ENCODE data around the gene PDE7B. TPM values are rescaled to one million over a fixed set of nuclear protein-coding genes. Genes with fewer than 3 reads are reported as not detected.
A peak's percentile ranks its signal among the peaks of the same experiment; 100 is the strongest.

The PDE7B gene
- polyA plus RNA-seq, 1 donor (not counting 4 experiments of a cell fraction or from before 2014, with no cell fraction given): 0.01 TPM

DNA sequence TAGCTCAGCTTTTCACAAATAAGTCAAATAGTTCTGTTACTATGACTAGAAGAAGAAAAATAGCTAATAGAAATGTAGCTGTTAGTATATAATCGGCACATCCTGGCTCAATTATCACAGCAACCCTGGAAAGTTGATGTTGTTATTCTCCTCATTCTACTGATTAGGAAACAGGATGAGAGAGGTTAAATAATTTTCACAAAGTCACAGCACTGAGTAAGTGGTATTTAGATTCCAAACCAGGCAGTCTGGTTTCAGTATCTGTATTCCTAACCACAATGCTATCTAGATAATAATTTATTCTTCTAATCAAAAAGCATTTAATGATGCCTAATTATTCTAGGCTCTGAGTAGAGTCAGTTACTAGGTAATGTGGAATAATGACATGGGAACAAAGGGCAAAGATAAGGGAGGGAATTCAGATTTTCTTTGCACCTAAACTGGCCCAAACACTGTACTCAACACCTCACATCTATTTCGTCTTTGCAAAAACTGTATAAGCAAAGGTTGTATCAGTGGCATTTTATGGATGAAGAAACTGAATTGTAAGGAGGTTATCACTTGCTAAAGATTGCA is 51.3 kb downstream of the PDE7B start:
- Histone ChIP-seq H3K4me2 (ENCODE audit: control insufficient read depth, extremely low read depth, insufficient read depth, low read depth, low read length) (no peak overlapping the region), H3K79me2 (ENCODE audit: control insufficient read depth, insufficient read depth, low read length) (no peaks in the 10 kb centered on the region), H3K27me3 (ENCODE audit: control insufficient read depth, extremely low read depth, insufficient read depth, low read length) (no peaks in the 10 kb centered on the region), H3K27ac (ENCODE audit: control insufficient read depth, insufficient read depth, low read length) (no peak overlapping the region), H3K9me1 (ENCODE audit: control insufficient read depth, extremely low read depth, insufficient read depth, low read length) (no peaks in the 10 kb centered on the region), H3K4me1 (ENCODE audit: control insufficient read depth, extremely low read depth, insufficient read depth, low read length) (peaks cover 22% of the 10 kb centered on the region), H3K9me3 (ENCODE audit: control insufficient read depth, low read depth, low read length) (no peaks in the 10 kb centered on the region), H3K36me3 (ENCODE audit: control insufficient read depth in 2 of 2, extremely low read depth in 1 of 2, insufficient read depth in 2 of 2, low read length in 2 of 2) (no peaks in the 10 kb centered on the region), H3K4me3 (ENCODE audit: control insufficient read depth in 2 of 3, extremely low read depth in 1 of 3, insufficient read depth in 2 of 3, low read depth in 1 of 3, low read length in 3 of 3) (no peak overlapping the region), H2AFZ (ENCODE audit: control insufficient read depth, low read length) (no peak overlapping the region), H4K20me1 (ENCODE audit: control insufficient read depth, extremely low read depth, insufficient read depth, low read length) (no peaks in the 10 kb centered on the region), H3K9ac (ENCODE audit: control insufficient read depth, extremely low read depth, insufficient read depth, low read length) (no peak overlapping the region)
- FAIRE-seq (no peak), DNase-seq (ENCODE audit: low read depth, low spot score) (no peak)
- dilution Hi-C loops (cut with MboI; ENCODE audit: extremely low pct_ligation_motif_present, low sequenced_read_pairs): no loop called here
- TF ChIP-seq EZH2 (IDR thresholded peaks at IDR 0.05; ENCODE audit: low read length): no peak
- no peak for TF ChIP-seq CTCF (optimal IDR thresholded peaks at IDR 0.05 in 1 of 3, IDR thresholded peaks at IDR 0.05 in 1 of 3, conservative IDR thresholded peaks at IDR 0.05 in 1 of 3; ENCODE audit: extremely low read depth in 1 of 3, insufficient read depth in 2 of 3, low read length in 3 of 3)

DNA sequence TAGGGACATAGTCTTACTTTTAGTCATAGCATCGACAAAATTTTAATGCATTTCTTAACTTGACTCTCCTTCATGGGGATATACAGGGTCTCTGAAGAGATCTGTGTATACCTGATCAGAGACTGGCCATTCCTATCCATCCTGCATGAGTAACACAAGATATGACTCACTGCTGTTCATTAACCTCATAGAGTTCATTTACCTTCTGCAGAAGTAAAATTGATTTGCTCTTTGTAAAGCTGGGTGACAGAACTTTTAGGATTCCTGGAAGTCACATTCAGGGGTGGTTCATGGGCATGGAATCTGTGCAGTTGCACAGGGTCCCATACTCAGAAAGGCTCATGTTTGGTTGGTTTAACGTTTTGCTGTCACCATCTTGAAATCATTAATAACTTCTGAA is 53.2 kb downstream of the PDE7B start:
- dilution Hi-C loops (cut with MboI; ENCODE audit: extremely low pct_ligation_motif_present, low sequenced_read_pairs): no loop called here
- H3K36me3 ChIP-seq (ENCODE audit: control insufficient read depth in 2 of 2, extremely low read depth in 1 of 2, insufficient read depth in 2 of 2, low read length in 2 of 2): no peaks in the 10 kb centered on the region
- no peak overlapping the region for H2AFZ ChIP-seq (ENCODE audit: control insufficient read depth, low read length)
- no peaks in the 10 kb centered on the region for H4K20me1 ChIP-seq (ENCODE audit: control insufficient read depth, extremely low read depth, insufficient read depth, low read length)
- peaks cover 22% of the 10 kb centered on the region for H3K4me1 ChIP-seq (ENCODE audit: control insufficient read depth, extremely low read depth, insufficient read depth, low read length)
- peak; percentile 95 for FAIRE-seq
- H3K4me3 ChIP-seq (ENCODE audit: control insufficient read depth in 2 of 3, extremely low read depth in 1 of 3, insufficient read depth in 2 of 3, low read depth in 1 of 3, low read length in 3 of 3): no peak overlapping the region
- H3K27me3 ChIP-seq (ENCODE audit: control insufficient read depth, extremely low read depth, insufficient read depth, low read length): no peaks in the 10 kb centered on the region
- no peaks in the 10 kb centered on the region for H3K9me1 ChIP-seq (ENCODE audit: control insufficient read depth, extremely low read depth, insufficient read depth, low read length)
- no peaks in the 10 kb centered on the region for H3K79me2 ChIP-seq (ENCODE audit: control insufficient read depth, insufficient read depth, low read length)
- H3K27ac ChIP-seq (ENCODE audit: control insufficient read depth, insufficient read depth, low read length): no peak overlapping the region
- H3K4me2 ChIP-seq (ENCODE audit: control insufficient read depth, extremely low read depth, insufficient read depth, low read depth, low read length): no peak overlapping the region
- no peaks in the 10 kb centered on the region for H3K9me3 ChIP-seq (ENCODE audit: control insufficient read depth, low read depth, low read length)
- H3K9ac ChIP-seq (ENCODE audit: control insufficient read depth, extremely low read depth, insufficient read depth, low read length): no peak overlapping the region
- no peak for TF ChIP-seq CTCF (optimal IDR thresholded peaks at IDR 0.05 in 1 of 3, IDR thresholded peaks at IDR 0.05 in 1 of 3, conservative IDR thresholded peaks at IDR 0.05 in 1 of 3; ENCODE audit: extremely low read depth in 1 of 3, insufficient read depth in 2 of 3, low read length in 3 of 3)
- TF ChIP-seq EZH2 (IDR thresholded peaks at IDR 0.05; ENCODE audit: low read length): no peak
- DNase-seq (ENCODE audit: low read depth, low spot score): no peak
